Cardiac fibroblast (primary cell): ENCODE data around the gene WDHD1.
"Not testable (repeated sequence)": the region's sequence is repeated elsewhere in the genome, so short reads cannot be mapped to it uniquely, and the experiment has no call there.

Experiments used
- DNase-seq, 2 donors: peaks; one replicate each; pipeline versions ENCODE4 v3.0.0 to v3.0.0-alpha.2; 2010; ENCODE audit warnings: low read depth in 2 of 2
- H3K4me3 ChIP-seq, 2 donors: replicated peaks in 1 of 2; 1 replicate in 1 of 2; 2 replicates in 1 of 2; pipeline ENCODE4 v1.5.1; 2011; ENCODE audit warnings: low read depth in 2 of 2, low read length in 2 of 2, mild to moderate bottlenecking in 2 of 2, moderate library complexity in 1 of 2
- TF ChIP-seq, protein P1 (sequence below): IDR thresholded peaks from one replicate; pipeline ENCODE4 v1.5.1; 2011; ENCODE audit warnings: low read depth, mild to moderate bottlenecking, low read length, inconsistent platforms

The WDHD1 gene

DNA sequence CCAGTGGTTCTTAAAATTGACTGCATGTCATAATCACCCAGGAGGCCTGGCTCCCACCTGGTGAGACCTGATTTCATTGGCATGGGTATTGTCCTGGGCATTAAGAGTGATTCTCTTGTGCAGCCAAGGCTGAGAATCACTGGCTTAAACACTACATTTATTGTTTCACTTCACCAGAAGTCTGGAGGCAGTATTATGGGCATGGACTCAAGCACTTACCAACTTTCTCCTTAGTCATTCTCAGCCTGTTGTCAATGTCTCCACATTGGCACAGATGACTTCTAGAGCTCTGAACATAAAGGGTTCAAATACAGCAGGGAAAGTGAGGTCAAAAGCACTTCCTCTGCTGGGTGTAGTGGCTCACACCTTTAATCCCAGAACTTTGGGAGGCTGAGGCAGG is 98.7 kb downstream of the WDHD1 start:
- H3K4me3 ChIP-seq, result no peak overlapping the region
- TF ChIP-seq, protein P1, sequence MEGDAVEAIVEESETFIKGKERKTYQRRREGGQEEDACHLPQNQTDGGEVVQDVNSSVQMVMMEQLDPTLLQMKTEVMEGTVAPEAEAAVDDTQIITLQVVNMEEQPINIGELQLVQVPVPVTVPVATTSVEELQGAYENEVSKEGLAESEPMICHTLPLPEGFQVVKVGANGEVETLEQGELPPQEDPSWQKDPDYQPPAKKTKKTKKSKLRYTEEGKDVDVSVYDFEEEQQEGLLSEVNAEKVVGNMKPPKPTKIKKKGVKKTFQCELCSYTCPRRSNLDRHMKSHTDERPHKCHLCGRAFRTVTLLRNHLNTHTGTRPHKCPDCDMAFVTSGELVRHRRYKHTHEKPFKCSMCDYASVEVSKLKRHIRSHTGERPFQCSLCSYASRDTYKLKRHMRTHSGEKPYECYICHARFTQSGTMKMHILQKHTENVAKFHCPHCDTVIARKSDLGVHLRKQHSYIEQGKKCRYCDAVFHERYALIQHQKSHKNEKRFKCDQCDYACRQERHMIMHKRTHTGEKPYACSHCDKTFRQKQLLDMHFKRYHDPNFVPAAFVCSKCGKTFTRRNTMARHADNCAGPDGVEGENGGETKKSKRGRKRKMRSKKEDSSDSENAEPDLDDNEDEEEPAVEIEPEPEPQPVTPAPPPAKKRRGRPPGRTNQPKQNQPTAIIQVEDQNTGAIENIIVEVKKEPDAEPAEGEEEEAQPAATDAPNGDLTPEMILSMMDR, result no peak
- DNase-seq, result no peak

DNA sequence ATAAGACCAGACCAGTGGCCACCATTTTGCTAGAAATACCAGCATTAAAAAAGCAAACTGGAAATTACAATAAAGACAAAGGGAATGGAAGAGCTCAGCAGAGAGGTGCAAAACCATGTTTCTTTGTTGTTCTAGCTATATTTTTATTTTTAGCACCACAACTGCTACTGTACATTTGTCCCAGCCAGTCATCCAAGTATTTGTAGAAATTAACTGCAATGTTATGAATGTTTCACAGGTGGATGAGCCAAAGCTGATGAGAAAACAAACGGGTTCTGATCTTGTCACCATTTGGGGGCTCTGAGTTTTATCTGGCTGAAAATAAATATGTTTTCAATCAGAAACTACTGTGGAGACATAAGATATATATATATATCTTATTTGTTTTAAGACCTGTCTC is 99.3 kb downstream of the WDHD1 start:
- TF ChIP-seq, protein P1, result no peak
- no peak for DNase-seq
- no peak overlapping the region for H3K4me3 ChIP-seq

DNA sequence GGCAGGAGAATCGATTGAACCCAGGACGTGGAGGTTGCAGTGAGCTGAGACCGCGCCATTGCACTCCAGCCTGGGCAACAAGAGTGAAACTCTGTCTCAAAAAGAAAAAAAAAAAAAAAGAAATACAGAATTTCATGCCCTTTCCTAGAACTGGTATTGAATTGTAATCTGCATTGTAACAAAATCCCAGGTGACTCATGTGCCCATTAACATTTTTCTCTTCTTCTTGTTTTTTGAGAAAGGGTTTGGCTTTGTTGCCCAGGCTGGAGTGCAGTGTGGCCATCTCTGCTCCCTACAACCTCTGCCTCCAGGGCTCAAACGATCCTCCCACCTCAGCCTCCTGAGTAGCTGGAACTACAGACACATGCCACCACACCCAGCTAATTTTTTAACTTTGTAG is 100.3 kb downstream of the WDHD1 start:
- not testable (repeated sequence) for H3K4me3 ChIP-seq, DNase-seq

DNA sequence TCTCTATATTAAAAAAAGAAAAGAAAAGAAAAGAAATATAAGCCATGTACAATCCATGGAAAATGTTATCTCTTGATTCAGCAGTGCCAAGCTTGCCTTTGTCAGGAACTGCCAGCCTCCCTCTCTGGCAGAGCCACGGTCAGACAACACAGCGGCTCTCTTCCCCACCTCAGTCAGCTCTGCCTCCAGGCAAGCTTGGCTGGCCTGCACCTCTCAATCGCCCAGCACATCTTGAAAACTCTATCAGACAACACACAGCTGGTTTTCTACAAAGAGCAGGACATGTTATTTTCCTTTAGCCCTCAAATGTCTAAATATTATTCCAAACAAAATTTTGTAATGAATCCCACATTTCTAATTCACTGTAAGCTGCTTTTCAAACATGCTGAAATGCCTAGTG is 104.3 kb downstream of the WDHD1 start:
- DNase-seq, result no peak
- H3K4me3 ChIP-seq, result no peak overlapping the region
- TF ChIP-seq, protein P1, result no peak

DNA sequence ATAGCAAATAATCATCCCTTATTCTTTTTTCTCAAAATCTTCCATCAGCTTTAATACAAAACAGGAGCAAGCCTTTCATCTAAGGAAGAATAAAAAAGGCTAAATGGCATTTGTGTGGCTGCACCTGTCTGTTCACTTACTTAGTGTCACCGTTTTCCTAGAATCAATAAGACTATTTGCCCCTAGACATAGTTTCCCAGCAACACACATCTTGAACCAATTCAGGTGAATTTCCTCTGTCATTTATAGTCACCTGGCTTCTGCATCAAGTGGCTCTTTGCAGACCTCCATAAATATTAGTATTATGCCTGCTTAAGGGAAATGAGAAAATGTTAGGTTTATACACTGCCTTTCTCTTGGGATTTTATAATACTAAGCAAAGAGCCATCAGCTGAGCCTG is 106.8 kb downstream of the WDHD1 start:
- no peak for DNase-seq
- H3K4me3 ChIP-seq, result no peak overlapping the region
- TF ChIP-seq, protein P1, result no peak

DNA sequence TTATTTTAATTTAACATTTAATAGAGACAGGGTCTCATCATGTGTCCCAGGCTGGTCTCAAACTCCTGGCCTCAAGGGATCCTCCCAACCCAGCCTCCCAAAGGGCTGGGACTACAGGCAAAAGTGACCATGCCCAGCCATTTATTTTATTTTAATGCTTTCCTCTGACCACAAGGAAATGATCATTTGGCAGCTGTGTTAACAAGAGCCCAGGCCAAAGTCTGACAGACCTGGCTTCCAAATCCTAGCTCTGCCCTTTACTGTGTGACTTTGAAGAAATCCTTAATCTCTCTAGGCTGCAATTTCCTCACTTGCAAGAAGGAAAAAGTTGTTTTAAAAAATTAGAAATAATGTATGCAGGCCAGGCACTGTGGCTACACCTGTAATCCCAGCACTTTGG is 107.6 kb downstream of the WDHD1 start:
- H3K4me3 ChIP-seq, result no peak overlapping the region
- TF ChIP-seq, protein P1, result no peak
- no peak for DNase-seq

DNA sequence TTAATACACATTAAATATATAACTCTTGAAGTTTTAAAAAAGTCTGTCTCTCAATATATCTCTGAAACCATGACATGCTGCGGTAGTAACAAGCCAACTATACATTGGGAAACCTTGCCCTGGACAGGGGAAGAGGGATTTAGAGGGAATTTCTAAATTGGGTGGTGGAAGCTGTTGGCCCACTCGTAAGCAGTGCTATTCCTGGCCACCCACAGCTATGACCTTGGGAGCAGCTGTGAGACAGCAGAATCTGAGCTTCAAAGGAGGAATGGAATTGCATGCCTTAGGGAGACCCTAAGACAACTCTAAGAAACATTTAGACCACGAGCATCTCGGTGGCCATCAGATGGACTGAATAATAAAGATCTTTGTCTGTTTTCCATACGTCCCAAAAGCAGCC is 108.5 kb downstream of the WDHD1 start:
- TF ChIP-seq, protein P1, result no peak
- H3K4me3 ChIP-seq, result no peak overlapping the region
- no peak for DNase-seq
